Erythroblast (primary cell): Measurements from ENCODE around the gene SULT6B1.

Experiments
- GATA1 ChIP-seq: IDR thresholded peaks from 2 replicates; pipeline ENCODE4 v1.6.1; 2011; ENCODE audit warnings: low read depth, mild to moderate bottlenecking, control low read depth, low read length, moderate library complexity
- POLR2A ChIP-seq: IDR thresholded peaks from 2 replicates; pipeline ENCODE4 v1.6.1; 2011; ENCODE audit warnings: mild to moderate bottlenecking, low read length

DNA sequence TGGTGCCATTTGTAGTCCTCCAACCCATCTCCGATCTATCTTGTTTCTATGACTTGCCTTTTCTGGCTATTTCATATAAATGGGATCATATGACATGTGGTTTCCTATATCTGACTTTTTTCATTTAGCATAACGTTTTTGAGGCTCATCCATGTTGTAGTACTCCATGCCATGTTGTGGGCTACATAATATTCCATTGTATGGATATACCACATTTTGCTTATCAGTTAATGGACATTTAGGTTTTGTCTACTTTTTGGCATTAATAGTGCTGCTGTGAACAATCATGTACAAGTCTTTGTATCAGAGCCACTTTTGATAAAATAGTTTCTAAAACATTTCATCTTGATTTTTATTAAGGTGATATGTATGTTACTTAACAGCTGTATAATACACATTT lies 15.2 kb upstream of the SULT6B1 start:
- TF ChIP-seq POLR2A (no peak), GATA1 (no peak)
